NCI-H2171 (cell line): ENCODE data around the gene EPS8.
"Not testable (repeated sequence)": the region's sequence is repeated elsewhere in the genome, so short reads cannot be mapped to it uniquely, and the experiment has no call there.

Source experiments
- DNase-seq: peaks from one replicate; lab custom pipeline; 2025; lab: John Stamatoyannopoulos, UW

Gene EPS8

GRCh38 chr12:15756822-15757221 is 32.4 kb downstream of the EPS8 start:
- no peak for DNase-seq

- no peak for DNase-seq
Observed at GRCh38 chr12:15754233-15754632, 35.0 kb downstream of the EPS8 start.

- no peak for DNase-seq
Observed at GRCh38 chr12:15752785-15753184, 36.4 kb downstream of the EPS8 start.

GRCh38 chr12:15751741-15752140 is 37.4 kb downstream of the EPS8 start:
- DNase-seq, result no peak

- no peak for DNase-seq
Observed at GRCh38 chr12:15749937-15750336, 39.3 kb downstream of the EPS8 start.

- DNase-seq, result not testable (repeated sequence)
Observed at GRCh38 chr12:15741870-15742269, 47.3 kb downstream of the EPS8 start.

GRCh38 chr12:15741082-15741481 is 48.1 kb downstream of the EPS8 start:
- DNase-seq, result no peak

GRCh38 chr12:15740389-15740788 is 48.8 kb downstream of the EPS8 start:
- not testable (repeated sequence) for DNase-seq

GRCh38 chr12:15738438-15739015 is 50.7 kb downstream of the EPS8 start:
- DNase-seq, result no peak

GRCh38 chr12:15735837-15736615 is 53.2 kb downstream of the EPS8 start:
- DNase-seq, result no peak

GRCh38 chr12:15733136-15733535 is 56.1 kb downstream of the EPS8 start:
- DNase-seq, result no peak

GRCh38 chr12:15732341-15733061 is 56.7 kb downstream of the EPS8 start:
- DNase-seq, result no peak

GRCh38 chr12:15731940-15732339 is 57.2 kb downstream of the EPS8 start:
- no peak for DNase-seq

- no peak for DNase-seq
Observed at GRCh38 chr12:15729097-15729496, 60.1 kb downstream of the EPS8 start.

- no peak for DNase-seq
Observed at GRCh38 chr12:15728118-15728598, 61.0 kb downstream of the EPS8 start.

- no peak for DNase-seq
Observed at GRCh38 chr12:15726878-15727150, 62.4 kb downstream of the EPS8 start.

GRCh38 chr12:15726027-15726877 is 62.9 kb downstream of the EPS8 start:
- DNase-seq, result no peak

GRCh38 chr12:15722951-15723350 is 66.2 kb downstream of the EPS8 start:
- DNase-seq, result no peak

GRCh38 chr12:15721316-15722115 is 67.7 kb downstream of the EPS8 start:
- no peak for DNase-seq

- no peak for DNase-seq
Observed at GRCh38 chr12:15720295-15720694, 68.9 kb downstream of the EPS8 start.

- DNase-seq, result no peak
Observed at GRCh38 chr12:15719230-15719629, 70.0 kb downstream of the EPS8 start.
